K562 (cell line): ENCODE data around the gene PPARGC1A. TPM values are rescaled to one million over a fixed set of nuclear protein-coding genes. Genes with fewer than 3 reads are reported as not detected.

Source experiments
- ATAC-seq: fragments of 200-7000 bp; cut with Tn5 transposase; 3 replicates; pipeline ENCODE4 v1.9.1; 2020; ENCODE audit warnings: moderate library complexity
- BruUV-seq: library from RNA; stranded (reverse); fragments of 400-500 nt; replicated peaks from 2 replicates; lab custom pipeline; 2021; lab: Mats Ljungman, UMichigan
- CTCF ChIA-PET: fragments of 300-600 bp; formaldehyde crosslinking; extraction: SDS; loops from one replicate; lab custom pipeline; 2021; ENCODE audit warnings: low intra/inter-chr PET ratio; lab: Yijun Ruan, JAX
- POLR2A ChIA-PET: fragments of 300-600, 350-650 bp; sonication (Branson Sonifier 250); formaldehyde crosslinking; extraction: SDS; loops from one replicate; lab custom pipeline; 2021; ENCODE audit warnings: antibody characterized with exemption, inconsistent platforms; lab: Yijun Ruan, JAX
- DNase-seq, 4 experiments: peaks; one replicate each; pipeline versions ENCODE4 v3.0.0 to v3.0.0-alpha.2; 2011 to 2018; ENCODE audit warnings: low spot score in 3 of 4, mixed read lengths in 3 of 4; ENCODE audit errors: extremely low read depth in 1 of 4
- FAIRE-seq: peaks from 2 replicates; lab custom pipeline; 2011; peaks lifted over from hg19 to GRCh38; lab: Jason Lieb, UNC
- H2AFZ ChIP-seq: 2 replicates; pipeline ENCODE4 v1.6.0; 2011; ENCODE audit warnings: low read depth, low read length, control low read depth, inconsistent platforms
- H3K27ac ChIP-seq: fragments of 200-600 bp; 3 replicates; pipeline ENCODE4 v1.8.0; 2011; ENCODE audit warnings: low read depth, mild to moderate bottlenecking, control low read depth, inconsistent platforms, low read length, moderate library complexity, mixed read lengths; ENCODE audit errors: extremely low read depth
- H3K27me3 ChIP-seq, 2 experiments: fragments of 300-600 bp in 1 of 2; 2 replicates in 1 of 2; 3 replicates in 1 of 2; pipeline versions ENCODE4 v1.6.0 to v1.8.0; 2011; ENCODE audit warnings: inconsistent platforms in 2 of 2, low read length in 2 of 2, mild to moderate bottlenecking in 1 of 2, mixed read lengths in 1 of 2, moderate library complexity in 1 of 2; ENCODE audit not compliant: control insufficient read depth in 2 of 2, insufficient read depth in 2 of 2
- H3K36me3 ChIP-seq: fragments of 300-600 bp; 3 replicates; pipeline ENCODE4 v1.8.0; 2011; ENCODE audit warnings: mild to moderate bottlenecking, low read length, inconsistent platforms; ENCODE audit not compliant: control insufficient read depth, insufficient read depth
- H3K4me1 ChIP-seq, 2 experiments: fragments of 200-600 bp in 1 of 2; replicated peaks in 1 of 2; 2 replicates in 1 of 2; 3 replicates in 1 of 2; pipeline versions ENCODE4 v1.5.1 to v1.8.0; 2011; ENCODE audit warnings: inconsistent platforms in 2 of 2, low read length in 2 of 2, mild to moderate bottlenecking in 1 of 2, mixed read lengths in 1 of 2, moderate library complexity in 1 of 2; ENCODE audit not compliant: control insufficient read depth in 2 of 2, insufficient read depth in 2 of 2
- H3K4me2 ChIP-seq: 2 replicates; pipeline ENCODE4 v1.6.1; 2011; ENCODE audit warnings: low read length, control low read depth, inconsistent platforms, mixed read lengths; ENCODE audit not compliant: insufficient read depth
- H3K4me3 ChIP-seq: fragments of 200-600 bp; sonication (generic), shearing (Covaris generic); 2 replicates; pipeline ENCODE4 v1.5.1; 2016; ENCODE audit warnings: control low read depth, inconsistent platforms
- H3K79me2 ChIP-seq: fragments of 200-600 bp; 3 replicates; pipeline ENCODE4 v1.8.0; 2011; ENCODE audit warnings: low read length, inconsistent platforms; ENCODE audit not compliant: control insufficient read depth, insufficient read depth
- H3K9ac ChIP-seq, 2 experiments: 2 replicates each; pipeline versions ENCODE4 v1.6.0 to v1.6.1; 2011; ENCODE audit warnings: low read depth in 2 of 2, low read length in 2 of 2, control low read depth in 1 of 2, inconsistent platforms in 1 of 2, mild to moderate bottlenecking in 1 of 2, mixed read lengths in 1 of 2; ENCODE audit not compliant: insufficient read depth in 1 of 2
- H3K9me1 ChIP-seq: one replicate; pipeline ENCODE4 v1.6.0; 2011; ENCODE audit warnings: inconsistent platforms, mild to moderate bottlenecking, low read length, moderate library complexity; ENCODE audit not compliant: control insufficient read depth, insufficient read depth
- H3K9me3 ChIP-seq: replicated peaks from 2 replicates; pipeline ENCODE4 v1.5.1; 2011; ENCODE audit warnings: low read depth, low read length, inconsistent platforms; ENCODE audit not compliant: control insufficient read depth, insufficient read depth
- H4K20me1 ChIP-seq: replicated peaks from 2 replicates; pipeline ENCODE4 v1.6.1; 2011; ENCODE audit warnings: low read length, inconsistent platforms, mixed read lengths; ENCODE audit not compliant: control insufficient read depth, insufficient read depth
- ERF ChIP-seq: fragments of 450-650 bp; formaldehyde crosslinking; IDR thresholded peaks from 2 replicates; pipeline ENCODE4 v1.4.0; 2020; ENCODE audit warnings: mild to moderate bottlenecking, mixed read lengths
- ETV5 ChIP-seq: sonication (generic); formaldehyde crosslinking; IDR thresholded peaks from 2 replicates; pipeline ENCODE4 v1.4.0; 2020; ENCODE audit warnings: low read depth, mild to moderate bottlenecking, missing genetic modification reagents
- FOSL1 ChIP-seq: fragments of 200-800 bp; sonication (Bioruptor generic); conservative IDR thresholded peaks from 2 replicates; pipeline ENCODE4 v1.6.1; 2016; ENCODE audit warnings: missing genetic modification characterization, missing compliant biosample characterization
- JUNB ChIP-seq: fragments of 450-650 bp; formaldehyde crosslinking; conservative IDR thresholded peaks from 2 replicates; pipeline ENCODE4 v1.4.0; 2020; ENCODE audit warnings: mild to moderate bottlenecking
- KLF6 ChIP-seq: fragments of 250-450 bp; sonication (Bioruptor Pico); IDR thresholded peaks from 2 replicates; pipeline ENCODE4 v1.4.0; 2020; ENCODE audit warnings: mild to moderate bottlenecking, moderate library complexity, borderline replicate concordance
- PML ChIP-seq: IDR thresholded peaks from 2 replicates; pipeline ENCODE4 v1.6.1; 2012; ENCODE audit warnings: low read length, inconsistent platforms
- PYGO2 ChIP-seq: fragments of 450-650 bp; IDR thresholded peaks from 2 replicates; pipeline ENCODE4 v1.6.1; 2016; ENCODE audit warnings: mild to moderate bottlenecking, missing genetic modification characterization, moderate library complexity, missing compliant biosample characterization
- RAD21 ChIP-seq, 2 experiments: fragments of 250-450 bp in 1 of 2; fragments of 450-650 bp in 1 of 2; sonication (Bioruptor Pico) in 1 of 2; formaldehyde crosslinking in 1 of 2; IDR thresholded peaks in 1 of 2; conservative IDR thresholded peaks in 1 of 2; 2 replicates each; pipeline versions ENCODE4 v1.4.0 to v1.8.0; 2020 to 2022; ENCODE audit warnings: mild to moderate bottlenecking in 2 of 2, moderate library complexity in 1 of 2
- RBM17 ChIP-seq: fragments of 200-400 bp; formaldehyde crosslinking; IDR thresholded peaks from 2 replicates; pipeline ENCODE4 v1.6.1; 2017; ENCODE audit warnings: low read depth, mild to moderate bottlenecking, low read length, borderline replicate concordance
- RBM39 ChIP-seq: fragments of 200-400 bp; formaldehyde crosslinking; optimal IDR thresholded peaks from 2 replicates; pipeline ENCODE3; 2018; ENCODE audit warnings: low read depth, low read length
- TFAM ChIP-seq: fragments of 250-450 bp; sonication (Bioruptor Pico); conservative IDR thresholded peaks from 2 replicates; pipeline ENCODE4 v1.5.0; 2021; ENCODE audit warnings: mild to moderate bottlenecking, moderate library complexity
- ZFP30 ChIP-seq: fragments of 250-450 bp; sonication (Bioruptor Pico); IDR thresholded peaks from 2 replicates; pipeline ENCODE4 v1.8.0; 2022; ENCODE audit warnings: moderate library complexity, mild to moderate bottlenecking, inconsistent platforms, borderline replicate concordance
- ZNF75A ChIP-seq: fragments of 450-650 bp; formaldehyde crosslinking; IDR thresholded peaks from 2 replicates; pipeline ENCODE4 v1.4.0; 2020; ENCODE audit warnings: mild to moderate bottlenecking
- WGBS: fragments of 100-300 bp; shearing (Covaris generic); methylation state at CpG from one replicate; pipeline ENCODE4 v1.1.6; 2016; ENCODE audit warnings: low coverage, mixed read lengths; ENCODE audit not compliant: insufficient coverage; ENCODE audit errors: missing lambda C conversion rate; 5-methylcytosine and 5-hydroxymethylcytosine counted together
- in situ Hi-C: fragments of 300-500 bp; cut with MboI; formaldehyde crosslinking; loops from 4 replicates; pipeline ENCODE4 v1.15.0; 2018; ENCODE audit warnings: inconsistent platforms, mixed read lengths
- intact Hi-C: fragments of 100-400 bp; cut with micrococcal nuclease; formaldehyde crosslinking; loops from 2 replicates; pipeline ENCODE4 v1.14.2; 2022
- polyA plus RNA-seq, 8 experiments: library from polyadenylated mRNA; depleted of rRNA in 4 of 8; stranded (reverse) in 5 of 8; unstranded in 3 of 8; fragments of >200 nt; fragmentation: Nextera tagmentation in 2 of 8; fragmentation: Illumina TruSeq in 1 of 8; extraction: Ambion mirVana in 2 of 8; extraction: Trizol in 1 of 8; gene quantifications; 2 replicates each; pipeline versions ENCODE4 v1.2.1 to v1.2.3, GENCODE V29; 2011 to 2014; ENCODE audit warnings: inconsistent platforms in 1 of 8, missing spikeins in 1 of 8
- total RNA-seq, 7 experiments: library from RNA; depleted of rRNA in 6 of 7; stranded (reverse); fragments of >200 nt in 6 of 7; fragmentation: Illumina TruSeq in 2 of 7; extraction: Trizol in 2 of 7; gene quantifications; 2 replicates each; pipeline versions ENCODE4 v1.2.1 to v1.2.3, GENCODE V29; 2011 to 2021; ENCODE audit warnings: low replicate concordance in 1 of 7
- TF ChIP-seq, protein P1 (sequence below): IDR thresholded peaks from 2 replicates; pipeline ENCODE4 v1.6.1; 2011; ENCODE audit not compliant: insufficient read length; ENCODE audit errors: extremely low read depth

Gene PPARGC1A
- total and polyA plus RNA-seq, 9 of the 15 experiments (the other 6 are each of a cell fraction or from before 2014, with no cell fraction given), result 0.02 TPM; not detected in 8

DNA sequence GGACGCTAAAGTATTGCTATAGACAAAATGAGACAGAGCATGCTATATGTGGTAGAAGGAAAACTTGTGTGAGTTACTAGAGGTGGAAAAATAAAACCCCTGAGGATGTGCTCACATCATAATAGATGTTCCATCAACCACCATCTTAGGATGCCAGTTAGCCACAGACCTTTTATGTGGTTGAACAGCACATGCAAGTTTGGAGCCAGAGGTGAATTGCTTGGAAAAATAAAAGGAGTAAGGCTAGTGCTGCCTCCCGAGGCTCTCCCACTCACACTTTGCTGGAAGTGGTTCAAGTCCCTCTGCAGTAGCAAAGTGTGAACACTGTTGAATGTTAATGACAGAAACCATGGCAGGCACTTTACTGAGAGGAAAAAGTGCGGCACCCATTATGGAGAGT is 39.4 kb upstream of the PPARGC1A start:
- Histone ChIP-seq H3K4me1 (no peaks in the 10 kb centered on the region), H2AFZ (no peak overlapping the region), H3K36me3 (no peaks in the 10 kb centered on the region), H3K4me2 (no peak overlapping the region), H3K9me1 (no peaks in the 10 kb centered on the region), H3K9ac (no peak overlapping the region)
- CTCF ChIA-PET, result no interaction called here
- intact Hi-C loops, result no loop called here
- no peak for DNase-seq
- no peak for TF ChIP-seq TFAM (CRISPR knock-in tag)
- TF ChIP-seq PYGO2 (tag), result no peak
- TF ChIP-seq, protein P1, sequence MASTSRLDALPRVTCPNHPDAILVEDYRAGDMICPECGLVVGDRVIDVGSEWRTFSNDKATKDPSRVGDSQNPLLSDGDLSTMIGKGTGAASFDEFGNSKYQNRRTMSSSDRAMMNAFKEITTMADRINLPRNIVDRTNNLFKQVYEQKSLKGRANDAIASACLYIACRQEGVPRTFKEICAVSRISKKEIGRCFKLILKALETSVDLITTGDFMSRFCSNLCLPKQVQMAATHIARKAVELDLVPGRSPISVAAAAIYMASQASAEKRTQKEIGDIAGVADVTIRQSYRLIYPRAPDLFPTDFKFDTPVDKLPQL, result no peak
- TF ChIP-seq ERF (CRISPR knock-in tag), result no peak
- no peak for TF ChIP-seq RAD21 (CRISPR knock-in tag; conservative IDR thresholded peaks at IDR 0.05 in 1 of 2, IDR thresholded peaks at IDR 0.05 in 1 of 2)
- TF ChIP-seq, all 486 proteins: peak for 0
- ATAC-seq (no peak), FAIRE-seq (no peak)
- Histone ChIP-seq H3K27me3 (no peaks in the 10 kb centered on the region), H3K9me3 (no peaks in the 10 kb centered on the region), H3K79me2 (no peaks in the 10 kb centered on the region), H4K20me1 (no peaks in the 10 kb centered on the region), H3K4me3 (no peak overlapping the region), H3K27ac (no peak overlapping the region)
- in situ Hi-C loops, result no loop called here
- POLR2A ChIA-PET, result no interaction called here
- WGBS, result 0% methylated on average over 3 of the region's 3 CpGs
- BruUV-seq, result no TSS peak

DNA sequence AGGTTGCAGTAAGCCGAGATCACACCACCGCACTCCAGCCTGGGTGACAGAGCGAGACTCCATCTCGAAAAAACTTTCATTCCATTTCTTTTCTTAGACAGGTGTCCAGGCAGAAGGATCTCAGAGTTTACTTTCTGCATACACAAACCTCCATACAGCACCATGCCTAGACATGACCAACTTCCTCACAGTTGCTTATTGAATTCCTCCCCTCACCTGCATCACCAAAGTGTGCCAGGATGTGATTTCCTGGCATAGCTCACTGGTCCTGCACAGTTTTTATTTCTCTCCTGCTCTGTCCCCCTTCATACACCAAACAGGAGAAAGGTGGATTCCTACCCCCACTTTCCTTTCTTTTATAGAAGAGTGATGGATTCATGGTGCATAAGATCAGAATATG is 34.7 kb upstream of the PPARGC1A start:
- Histone ChIP-seq H4K20me1 (no peaks in the 10 kb centered on the region), H3K27me3 (no peaks in the 10 kb centered on the region), H3K27ac (no peak overlapping the region), H3K4me3 (no peak overlapping the region), H3K79me2 (no peaks in the 10 kb centered on the region), H3K9ac (no peak overlapping the region), H3K4me2 (no peak overlapping the region), H3K4me1 (no peaks in the 10 kb centered on the region), H3K36me3 (no peaks in the 10 kb centered on the region), H3K9me3 (no peaks in the 10 kb centered on the region), H3K9me1 (no peaks in the 10 kb centered on the region), H2AFZ (no peak overlapping the region)
- in situ Hi-C loops, result no loop called here
- no TSS peak for BruUV-seq
- CTCF ChIA-PET, result no interaction called here
- ATAC-seq (no peak), DNase-seq (no peak), FAIRE-seq (no peak)
- WGBS, result 0% methylated on average over 4 of the region's 4 CpGs
- POLR2A ChIA-PET, result no interaction called here
- intact Hi-C loops, result no loop called here
- TF ChIP-seq KLF6 (CRISPR knock-in tag), result no peak
- TF ChIP-seq ZFP30 (CRISPR knock-in tag), result no peak
- TF ChIP-seq RBM39, result no peak
- no peak for TF ChIP-seq ETV5 (CRISPR knock-in tag)
- TF ChIP-seq RBM17, result no peak
- no peak for TF ChIP-seq PML
- no peak for TF ChIP-seq ZNF75A (CRISPR knock-in tag)
- TF ChIP-seq JUNB (CRISPR knock-in tag), result no peak
- TF ChIP-seq FOSL1, result no peak
